Hepatocyte (in vitro differentiated cells): Measurements from ENCODE around the gene FXYD1. TPM values are rescaled to one million over a fixed set of nuclear protein-coding genes. Genes with fewer than 3 reads are reported as not detected.

Source experiments
- DNase-seq: peaks from one replicate; pipeline ENCODE4 v3.0.0-alpha.2; 2016; ENCODE audit warnings: low spot score
- H2AFZ ChIP-seq: fragments of 200-600 bp; sonication (generic); 2 replicates; pipeline ENCODE4 v1.6.0; 2016; ENCODE audit warnings: antibody characterized with exemption, mild to moderate bottlenecking
- H3K27ac ChIP-seq: fragments of 200-600 bp; sonication (generic); 2 replicates; pipeline ENCODE4 v1.5.1; 2016; ENCODE audit warnings: mild to moderate bottlenecking
- H3K27me3 ChIP-seq: fragments of 200-600 bp; sonication (generic); 2 replicates; pipeline ENCODE4 v1.6.1; 2016
- H3K36me3 ChIP-seq: fragments of 200-600 bp; sonication (generic); replicated peaks from 2 replicates; pipeline ENCODE4 v1.5.1; 2016; ENCODE audit warnings: low read depth; ENCODE audit not compliant: insufficient read depth
- H3K4me1 ChIP-seq: fragments of 200-600 bp; sonication (generic); 2 replicates; pipeline ENCODE4 v1.5.1; 2016; ENCODE audit warnings: mild to moderate bottlenecking, moderate library complexity; ENCODE audit not compliant: insufficient read depth
- H3K4me2 ChIP-seq: fragments of 200-600 bp; sonication (generic); 2 replicates; pipeline ENCODE4 v1.6.0; 2016
- H3K4me3 ChIP-seq: fragments of 200-600 bp; sonication (generic); 2 replicates; pipeline ENCODE4 v1.5.1; 2016; ENCODE audit warnings: mild to moderate bottlenecking
- H3K79me2 ChIP-seq: fragments of 200-600 bp; sonication (generic); 2 replicates; pipeline ENCODE4 v1.6.0; 2017; ENCODE audit warnings: mild to moderate bottlenecking
- H3K9me2 ChIP-seq: fragments of 200-600 bp; sonication (generic); replicated peaks from 2 replicates; pipeline ENCODE4 v1.6.0; 2017; ENCODE audit warnings: mild to moderate bottlenecking; ENCODE audit not compliant: insufficient read depth
- H3K9me3 ChIP-seq: fragments of 200-600 bp; sonication (generic); 2 replicates; pipeline ENCODE4 v1.5.1; 2016; ENCODE audit warnings: low read depth, mild to moderate bottlenecking
- H4K20me1 ChIP-seq: fragments of 200-600 bp; sonication (generic); 2 replicates; pipeline ENCODE4 v1.6.0; 2016; ENCODE audit warnings: mild to moderate bottlenecking; ENCODE audit not compliant: insufficient read depth, poor library complexity, severe bottlenecking
- EZH2 ChIP-seq: fragments of 200-600 bp; sonication (generic); IDR thresholded peaks from 2 replicates; pipeline ENCODE4 v1.6.1; 2016; ENCODE audit warnings: antibody characterized with exemption, mild to moderate bottlenecking, borderline replicate concordance
- EZH2phosphoT487 ChIP-seq: fragments of 200-600 bp; sonication (generic); IDR thresholded peaks from one replicate; pipeline ENCODE4 v1.6.1; 2018; ENCODE audit warnings: antibody characterized with exemption, mild to moderate bottlenecking, low read depth, moderate library complexity; ENCODE audit not compliant: unreplicated experiment, severe bottlenecking
- WGBS: methylation state at CpG from one replicate; pipeline ENCODE4 v1.1.6; 2016; ENCODE audit warnings: low lambda C conversion rate; ENCODE audit errors: missing lambda C conversion rate; 5-methylcytosine and 5-hydroxymethylcytosine counted together
- polyA plus RNA-seq: library from polyadenylated mRNA; unstranded; fragments of >200 nt; fragmentation: Nextera tagmentation; extraction: Ambion mirVana; gene quantifications from 2 replicates; pipeline ENCODE4 v1.2.1, GENCODE V29; 2016
- total RNA-seq: library from RNA; depleted of rRNA; stranded (reverse); fragments of >200 nt; gene quantifications from 2 replicates; pipeline ENCODE4 v1.2.3, GENCODE V29; 2014
- TF ChIP-seq, protein P1 (sequence below): fragments of 200-600 bp; sonication (generic); IDR thresholded peaks from 2 replicates; pipeline ENCODE4 v1.5.1; 2016; ENCODE audit warnings: antibody characterized with exemption, mild to moderate bottlenecking; ENCODE audit not compliant: poor library complexity

FXYD1 gene
- total and polyA plus RNA-seq, 2 experiments from 2014 or later, result 2.9 to 22.0 TPM

DNA sequence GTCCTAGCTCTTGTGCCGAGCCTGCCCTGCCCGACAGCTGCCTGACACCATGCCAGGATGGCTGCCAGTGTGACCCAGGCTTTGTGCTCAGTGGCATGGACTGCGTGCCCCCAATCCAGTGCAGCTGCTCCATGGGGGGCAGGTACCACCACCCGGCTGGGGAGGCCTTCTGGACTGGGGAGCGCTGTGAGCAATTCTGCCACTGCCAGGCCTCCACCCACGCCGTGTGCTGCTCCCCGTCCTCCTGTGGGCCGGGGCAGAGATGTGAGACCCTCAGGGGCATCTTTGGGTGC lies 32.4 kb upstream of the FXYD1 start:
- no peaks in the 10 kb centered on the region for H3K27me3 ChIP-seq
- H3K4me3 ChIP-seq, result no peak overlapping the region
- no peak for DNase-seq
- H3K9me3 ChIP-seq, result no peaks in the 10 kb centered on the region
- no peaks in the 10 kb centered on the region for H4K20me1 ChIP-seq
- no peak overlapping the region for H3K27ac ChIP-seq
- TF ChIP-seq EZH2phosphoT487, result no peak
- no peak for TF ChIP-seq EZH2
- TF ChIP-seq, protein P1, sequence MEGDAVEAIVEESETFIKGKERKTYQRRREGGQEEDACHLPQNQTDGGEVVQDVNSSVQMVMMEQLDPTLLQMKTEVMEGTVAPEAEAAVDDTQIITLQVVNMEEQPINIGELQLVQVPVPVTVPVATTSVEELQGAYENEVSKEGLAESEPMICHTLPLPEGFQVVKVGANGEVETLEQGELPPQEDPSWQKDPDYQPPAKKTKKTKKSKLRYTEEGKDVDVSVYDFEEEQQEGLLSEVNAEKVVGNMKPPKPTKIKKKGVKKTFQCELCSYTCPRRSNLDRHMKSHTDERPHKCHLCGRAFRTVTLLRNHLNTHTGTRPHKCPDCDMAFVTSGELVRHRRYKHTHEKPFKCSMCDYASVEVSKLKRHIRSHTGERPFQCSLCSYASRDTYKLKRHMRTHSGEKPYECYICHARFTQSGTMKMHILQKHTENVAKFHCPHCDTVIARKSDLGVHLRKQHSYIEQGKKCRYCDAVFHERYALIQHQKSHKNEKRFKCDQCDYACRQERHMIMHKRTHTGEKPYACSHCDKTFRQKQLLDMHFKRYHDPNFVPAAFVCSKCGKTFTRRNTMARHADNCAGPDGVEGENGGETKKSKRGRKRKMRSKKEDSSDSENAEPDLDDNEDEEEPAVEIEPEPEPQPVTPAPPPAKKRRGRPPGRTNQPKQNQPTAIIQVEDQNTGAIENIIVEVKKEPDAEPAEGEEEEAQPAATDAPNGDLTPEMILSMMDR, result no peak
- H3K79me2 ChIP-seq, result no peaks in the 10 kb centered on the region
- no peaks in the 10 kb centered on the region for H3K36me3 ChIP-seq
- no peaks in the 10 kb centered on the region for H3K9me2 ChIP-seq
- H3K4me2 ChIP-seq, result no peak overlapping the region
- 95% methylated on average over 9 of the region's 9 CpGs for WGBS
- H3K4me1 ChIP-seq, result no peaks in the 10 kb centered on the region
- H2AFZ ChIP-seq, result no peak overlapping the region

DNA sequence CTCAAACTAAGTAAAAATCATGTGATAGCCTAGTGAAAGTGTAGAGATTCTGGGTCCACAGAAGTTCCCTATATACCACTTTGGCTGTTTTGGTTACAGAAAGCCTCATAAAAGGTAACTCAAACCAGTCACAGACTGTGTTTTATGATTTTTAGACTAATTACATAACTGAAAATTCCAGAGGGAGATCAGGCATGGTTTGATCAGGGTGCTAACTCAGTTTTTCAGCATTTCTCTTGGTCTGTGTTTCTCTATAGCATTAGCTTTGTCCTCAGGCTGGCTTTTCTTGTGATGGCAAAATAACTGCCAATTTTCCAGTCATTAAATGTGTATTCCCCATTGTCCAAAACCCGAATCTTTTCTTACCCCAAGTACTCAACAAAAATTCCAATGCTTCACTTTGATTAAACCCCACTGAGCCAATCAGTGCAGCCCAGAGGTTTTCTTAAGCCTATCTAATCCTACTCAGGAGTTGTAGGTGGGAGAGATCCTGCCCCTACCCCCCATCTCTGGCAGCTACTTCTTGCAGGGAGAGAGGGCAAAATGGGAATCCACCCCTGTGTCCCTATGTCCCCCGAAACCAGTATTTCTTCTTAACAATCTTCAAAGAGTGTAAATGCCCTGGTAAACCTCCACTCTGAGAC lies 31.6 kb upstream of the FXYD1 start:
- H3K4me2 ChIP-seq, result no peak overlapping the region
- 46% methylated on average over 2 of the region's 2 CpGs for WGBS
- no peaks in the 10 kb centered on the region for H4K20me1 ChIP-seq
- no peak overlapping the region for H2AFZ ChIP-seq
- DNase-seq, result no peak
- no peaks in the 10 kb centered on the region for H3K27me3 ChIP-seq
- no peaks in the 10 kb centered on the region for H3K9me2 ChIP-seq
- no peaks in the 10 kb centered on the region for H3K36me3 ChIP-seq
- peak overlapping the region; percentile 43 for H3K27ac ChIP-seq
- no peak overlapping the region for H3K4me3 ChIP-seq
- H3K9me3 ChIP-seq, result no peaks in the 10 kb centered on the region
- no peaks in the 10 kb centered on the region for H3K4me1 ChIP-seq
- TF ChIP-seq EZH2phosphoT487 (no peak), EZH2 (no peak)
- TF ChIP-seq, protein P1, result no peak
- no peaks in the 10 kb centered on the region for H3K79me2 ChIP-seq

GRCh38 chr19:35107545-35107944 lies 31.1 kb upstream of the FXYD1 start:
- Histone ChIP-seq H2AFZ (no peak overlapping the region), H3K4me1 (no peaks in the 10 kb centered on the region), H4K20me1 (no peaks in the 10 kb centered on the region), H3K9me3 (no peaks in the 10 kb centered on the region), H3K27ac (peak overlapping the region; percentile 43), H3K4me3 (no peak overlapping the region), H3K27me3 (no peaks in the 10 kb centered on the region), H3K4me2 (no peak overlapping the region), H3K9me2 (no peaks in the 10 kb centered on the region), H3K36me3 (no peaks in the 10 kb centered on the region), H3K79me2 (no peaks in the 10 kb centered on the region)
- 43% methylated on average over 5 of the region's 5 CpGs for WGBS
- no peak for DNase-seq
- TF ChIP-seq EZH2phosphoT487 (no peak), EZH2 (no peak)
- TF ChIP-seq, protein P1, result no peak

DNA sequence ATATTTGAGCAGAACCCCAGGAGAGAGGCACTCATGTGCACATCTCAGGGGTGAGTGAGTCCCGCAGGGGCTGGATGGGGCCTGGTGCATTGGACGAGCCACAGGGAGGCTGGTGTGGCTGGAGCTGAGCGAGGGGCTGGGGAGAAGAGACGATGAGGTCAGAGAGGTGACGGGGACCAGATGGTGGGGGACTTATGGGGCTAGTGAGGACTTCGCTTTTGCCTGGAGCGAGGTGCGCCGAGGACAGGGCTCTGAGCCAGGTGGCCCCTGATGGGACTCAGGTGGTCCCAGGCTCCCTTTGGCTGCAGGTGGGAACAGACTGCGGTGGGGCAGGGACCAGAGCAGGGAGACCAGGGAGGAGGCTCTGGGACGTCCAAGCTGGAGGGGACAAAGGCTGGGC lies 29.9 kb upstream of the FXYD1 start:
- no peaks in the 10 kb centered on the region for H3K9me2 ChIP-seq
- no peak for DNase-seq
- H4K20me1 ChIP-seq, result no peaks in the 10 kb centered on the region
- H2AFZ ChIP-seq, result no peak overlapping the region
- WGBS, result 81% methylated on average over 11 of the region's 11 CpGs
- no peaks in the 10 kb centered on the region for H3K27me3 ChIP-seq
- no peak overlapping the region for H3K4me3 ChIP-seq
- no peaks in the 10 kb centered on the region for H3K79me2 ChIP-seq
- no peaks in the 10 kb centered on the region for H3K36me3 ChIP-seq
- no peak overlapping the region for H3K27ac ChIP-seq
- no peaks in the 10 kb centered on the region for H3K4me1 ChIP-seq
- H3K4me2 ChIP-seq, result no peak overlapping the region
- H3K9me3 ChIP-seq, result no peaks in the 10 kb centered on the region
- TF ChIP-seq EZH2 (no peak), EZH2phosphoT487 (no peak)
- TF ChIP-seq, protein P1, result no peak
